HG03469 (cell line): ENCODE measurements around the gene NDUFS6.
A peak's percentile ranks its signal among the peaks of the same experiment; 100 is the strongest.
"Not testable (repeated sequence)": the region's sequence is repeated elsewhere in the genome, so short reads cannot be mapped to it uniquely, and the experiment has no call there.

ENCODE experiments used
- ATAC-seq: cut with Tn5 transposase; IDR thresholded peaks from one replicate; pipeline ENCODE4 v1.9.1; 2021; ENCODE audit warnings: mild to moderate bottlenecking, moderate library complexity, moderate number of reproducible peaks; ENCODE audit not compliant: unreplicated experiment

Gene NDUFS6

DNA sequence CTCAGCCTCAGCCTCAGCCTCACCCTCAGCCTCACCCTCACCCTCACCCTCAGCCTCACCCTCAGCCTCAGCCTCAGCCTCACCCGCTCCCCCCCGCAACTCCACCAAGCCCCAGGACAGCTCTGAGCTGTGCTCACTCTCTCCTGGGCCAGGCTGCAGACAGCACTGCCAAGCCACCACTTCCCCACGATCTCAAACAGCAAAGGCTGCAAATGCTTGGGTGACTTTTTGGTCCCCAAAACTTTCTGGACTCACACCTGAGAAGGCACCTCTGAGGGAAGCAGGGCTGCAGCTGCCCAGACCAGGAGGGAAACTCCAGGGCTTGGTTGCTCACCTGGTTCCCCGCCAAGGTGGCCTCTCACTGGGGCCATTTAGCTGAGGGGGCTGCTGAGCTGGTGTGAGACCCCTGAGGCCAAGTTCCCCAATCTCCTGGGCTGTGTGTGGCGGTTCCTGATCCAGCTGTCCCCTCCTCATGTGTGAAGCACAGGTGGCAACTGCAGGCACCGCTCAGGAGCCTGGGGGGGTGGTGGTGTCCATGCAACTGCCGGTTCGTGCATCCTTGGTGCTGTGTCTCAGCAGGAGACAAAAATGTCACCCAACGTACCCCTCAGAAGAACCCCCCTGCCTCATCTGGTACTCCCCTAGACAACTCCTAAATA lies 19.4 kb upstream of the NDUFS6 start:
- no peak for ATAC-seq

DNA sequence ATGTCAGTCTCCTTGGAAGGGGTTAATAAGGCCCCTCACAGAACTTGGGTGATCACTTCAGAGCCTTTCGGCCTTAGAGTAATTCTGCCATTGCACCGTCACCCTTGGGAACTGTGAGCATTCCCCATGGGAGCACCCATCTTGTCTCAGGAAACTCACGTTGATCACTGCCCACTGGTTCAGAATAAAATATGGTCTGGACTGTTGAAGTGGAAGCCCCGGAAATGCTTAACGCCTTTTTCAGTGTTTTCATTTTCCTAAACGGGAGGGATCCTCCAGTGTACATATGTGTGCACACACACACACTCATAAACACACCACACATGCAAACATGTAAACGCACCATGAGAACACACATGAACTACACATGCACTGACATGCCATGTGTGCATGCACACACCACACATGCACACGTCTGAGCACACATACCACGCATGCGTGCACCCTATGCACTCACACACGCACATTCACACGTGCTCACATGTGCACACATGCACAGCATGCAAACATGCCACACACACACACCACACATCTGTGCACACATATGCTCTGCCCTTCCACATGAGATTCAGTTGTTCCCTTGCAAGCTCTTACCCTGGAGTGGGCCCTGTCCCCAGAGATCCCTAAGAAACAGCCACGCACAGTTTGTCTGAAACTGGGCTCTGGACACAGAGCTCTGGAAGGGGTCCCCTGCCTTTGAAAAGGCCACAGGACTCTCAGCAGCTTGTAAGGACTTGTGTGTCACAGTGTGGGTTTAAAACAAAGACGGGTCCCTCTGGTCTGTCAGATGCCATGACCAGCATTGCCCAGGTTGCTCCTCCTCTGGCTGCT lies 18.6 kb upstream of the NDUFS6 start:
- ATAC-seq = peak; percentile 23

- ATAC-seq = peak; percentile 78
Observed at GRCh38 chr5:1783216-1783554, 18.0 kb upstream of the NDUFS6 start.

GRCh38 chr5:1784197-1785050 lies 16.8 kb upstream of the NDUFS6 start:
- ATAC-seq = no peak

GRCh38 chr5:1785062-1785461 lies 16.1 kb upstream of the NDUFS6 start:
- ATAC-seq = no peak

DNA sequence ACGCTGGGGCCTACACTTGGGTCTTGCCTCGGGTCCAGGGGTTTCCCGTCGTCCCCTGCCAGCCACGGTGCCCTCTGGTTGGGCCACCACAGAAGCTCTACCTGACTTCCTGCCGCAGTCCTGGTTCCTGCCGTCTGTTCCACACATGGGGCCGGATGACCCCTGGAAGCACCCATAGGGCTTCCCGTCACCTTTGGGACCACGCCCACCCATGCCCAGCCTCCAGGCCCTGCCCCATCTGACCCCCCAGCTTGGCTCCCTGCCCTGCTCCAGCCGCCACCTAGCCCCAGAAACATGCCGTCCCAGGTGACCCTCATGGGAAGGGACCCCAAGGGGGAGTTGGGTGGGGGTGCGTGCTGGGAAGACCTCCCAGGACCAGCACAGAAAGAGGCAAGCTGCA lies 15.2 kb upstream of the NDUFS6 start:
- no peak for ATAC-seq

DNA sequence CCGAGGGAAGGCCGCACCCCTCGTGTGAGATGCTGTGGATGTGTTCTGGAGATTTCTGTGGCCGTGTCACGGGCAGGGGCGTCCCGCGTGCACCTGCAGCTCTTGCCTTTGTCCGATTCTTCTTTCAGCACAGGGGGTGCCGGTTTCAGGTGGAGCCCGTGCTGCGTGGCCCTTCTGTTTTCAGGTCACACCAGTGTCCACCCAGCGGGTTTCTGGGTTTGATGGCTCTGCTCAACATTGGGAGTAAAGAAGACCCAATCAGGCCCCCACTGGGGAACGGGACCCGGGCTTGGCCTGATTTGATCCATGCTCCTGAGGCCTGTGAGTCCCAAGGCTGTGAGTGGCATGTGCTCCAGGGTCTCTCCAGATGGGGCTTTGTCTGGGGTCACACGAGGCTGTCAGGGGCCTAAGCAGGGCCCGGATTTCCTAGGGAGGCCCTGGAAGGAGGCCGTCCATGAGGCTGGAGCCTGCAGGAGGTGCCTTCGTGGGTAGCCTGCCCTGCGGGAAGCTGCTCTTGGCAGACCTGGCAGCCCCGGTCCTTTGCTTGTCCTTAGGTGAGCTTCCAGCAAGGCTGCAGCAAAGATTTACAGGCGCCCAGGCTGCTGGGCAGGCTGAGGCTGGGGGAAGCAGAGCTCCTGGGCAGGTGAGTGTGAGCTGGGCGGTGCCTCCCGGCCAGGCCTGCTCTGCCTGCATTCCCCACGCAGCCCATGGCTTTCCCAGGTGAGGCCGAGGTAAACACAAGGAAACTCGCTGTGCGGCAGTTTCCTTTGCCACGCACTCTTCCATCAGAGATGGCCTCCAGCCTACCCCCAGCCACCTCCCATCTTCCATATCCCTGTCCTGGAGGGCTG lies 14.4 kb upstream of the NDUFS6 start:
- ATAC-seq = no peak

GRCh38 chr5:1787472-1788047 lies 13.6 kb upstream of the NDUFS6 start:
- ATAC-seq = no peak

DNA sequence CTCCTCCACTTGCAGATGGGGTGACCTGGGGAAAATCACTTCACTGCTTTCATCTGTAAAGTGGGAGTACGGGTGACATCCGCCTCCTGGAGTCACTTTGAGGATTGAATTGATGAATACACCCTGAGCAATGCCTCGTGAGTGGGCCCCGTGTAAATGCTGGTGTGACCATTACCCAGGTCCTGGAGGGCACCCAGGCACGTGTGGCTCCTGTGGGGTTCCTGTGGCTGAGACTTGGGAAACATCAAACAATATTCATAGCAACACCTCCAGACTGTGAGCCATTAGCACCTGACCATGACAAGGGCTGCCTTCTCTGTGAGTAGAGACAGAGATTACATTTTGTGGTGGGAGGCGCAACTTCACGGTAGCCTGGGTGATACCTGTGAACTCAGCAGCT lies 13.0 kb upstream of the NDUFS6 start:
- no peak for ATAC-seq

DNA sequence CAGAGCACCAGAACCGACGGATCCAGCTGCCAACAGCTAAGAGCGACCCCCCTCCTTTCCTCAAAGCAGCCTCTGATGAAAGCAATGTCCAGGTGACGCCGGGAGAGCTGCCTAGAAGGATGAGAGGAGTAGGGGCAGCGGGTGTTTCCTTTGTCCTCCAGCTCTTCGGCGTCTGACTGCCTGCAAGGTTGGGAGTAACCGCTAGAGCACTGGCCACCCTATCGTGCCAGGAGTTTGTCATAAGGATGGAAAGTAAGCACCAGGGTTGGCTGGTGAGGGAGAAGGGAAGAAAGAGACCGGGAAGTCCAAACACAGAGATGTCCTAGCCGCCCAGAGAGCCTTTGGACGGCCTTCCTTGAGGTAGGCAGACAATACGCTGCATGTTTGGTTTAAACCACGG lies 12.4 kb upstream of the NDUFS6 start:
- no peak for ATAC-seq

DNA sequence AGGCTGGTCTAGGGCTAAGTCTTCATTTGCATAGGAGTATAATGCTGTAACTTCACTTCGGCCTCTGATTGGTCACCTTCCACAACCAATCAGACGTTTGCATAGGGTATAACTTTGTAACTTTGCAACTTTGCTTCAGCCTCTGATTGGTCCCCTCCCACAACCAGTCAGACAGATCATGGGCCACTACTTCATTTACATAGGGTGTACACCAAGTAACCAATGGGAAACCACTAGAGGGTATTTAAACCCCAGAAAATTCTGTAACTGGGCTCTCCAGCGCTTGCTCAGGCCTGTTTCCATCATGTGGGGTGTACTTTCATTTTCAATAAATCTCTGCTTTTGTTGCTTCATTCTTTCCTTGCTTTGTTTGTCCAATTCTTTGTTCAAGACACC lies 11.8 kb upstream of the NDUFS6 start:
- not testable (repeated sequence) for ATAC-seq

DNA sequence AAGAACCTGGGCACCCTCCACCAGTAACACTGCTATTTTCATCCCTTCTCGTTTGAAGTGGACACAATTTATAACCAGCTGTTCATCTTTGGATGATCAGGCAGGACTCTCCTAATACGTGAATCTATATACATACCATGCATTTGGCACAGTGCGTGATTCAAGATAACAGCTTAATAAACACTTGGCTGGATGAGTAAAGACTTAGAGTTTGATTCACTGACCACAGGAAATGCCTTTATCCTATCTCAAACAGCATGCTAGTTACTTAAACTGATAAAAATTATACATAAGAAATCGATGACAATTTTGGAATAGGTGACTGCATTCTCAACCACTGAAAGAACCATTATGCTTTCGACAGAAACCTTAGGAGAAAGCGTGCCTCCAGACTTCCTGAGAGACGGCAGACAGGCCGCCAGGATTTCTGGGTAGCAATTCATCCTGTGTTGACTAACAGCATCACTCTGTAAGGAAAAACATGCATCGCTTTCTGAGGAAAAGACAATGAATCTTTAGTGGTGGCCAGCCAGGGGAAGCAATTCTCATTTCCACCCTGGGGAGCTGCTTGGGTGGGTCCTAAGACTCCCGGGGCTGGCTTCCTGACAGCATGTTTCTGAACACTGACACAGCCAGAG lies 11.3 kb upstream of the NDUFS6 start:
- no peak for ATAC-seq

- ATAC-seq = no peak
Observed at GRCh38 chr5:1791176-1791575, 10.0 kb upstream of the NDUFS6 start.

DNA sequence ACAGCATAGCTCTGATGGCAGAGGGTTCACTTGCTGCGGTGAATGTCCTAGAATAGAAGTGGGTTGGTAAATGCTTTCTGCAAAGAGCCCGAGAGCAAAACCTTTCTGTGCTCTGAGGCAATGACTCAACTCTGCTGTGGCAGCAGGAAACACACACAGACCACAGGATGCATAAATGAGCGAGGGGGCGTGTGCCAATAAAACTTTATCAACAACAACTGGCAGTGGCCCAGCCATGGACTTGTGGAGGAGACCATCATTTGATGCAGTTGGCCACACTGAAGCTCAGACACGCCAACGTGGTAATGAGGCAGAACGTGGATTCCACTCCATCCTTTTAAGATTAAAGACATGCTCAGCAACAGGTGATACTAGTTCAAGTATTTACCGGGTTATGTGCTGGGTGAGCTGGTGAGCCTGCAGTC lies 8.4 kb upstream of the NDUFS6 start:
- ATAC-seq = peak; percentile 97

DNA sequence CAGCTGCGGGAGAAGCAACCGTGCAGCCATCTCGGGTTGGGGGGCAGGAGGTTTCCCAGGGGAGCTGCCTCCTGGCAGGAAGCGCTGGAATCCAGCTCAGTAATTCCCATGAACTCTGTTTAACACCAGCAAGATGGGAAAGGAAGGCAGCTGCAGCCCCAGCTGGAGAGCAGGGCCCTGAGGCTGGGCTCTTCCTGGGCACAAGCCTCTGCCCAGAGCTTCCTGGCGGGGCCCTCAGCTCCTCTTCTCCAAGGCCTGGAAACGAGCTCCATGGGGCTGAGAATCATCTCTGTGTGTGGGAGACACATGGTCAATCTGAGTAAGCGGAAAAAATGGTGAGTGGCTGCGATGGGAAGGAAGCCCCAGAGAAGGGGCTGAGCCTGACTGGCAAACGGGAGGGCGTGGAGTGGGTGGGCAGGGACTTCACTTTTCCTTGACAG lies 7.9 kb upstream of the NDUFS6 start:
- ATAC-seq = no peak

- ATAC-seq = no peak
Observed at GRCh38 chr5:1793966-1794900, 7.0 kb upstream of the NDUFS6 start.

DNA sequence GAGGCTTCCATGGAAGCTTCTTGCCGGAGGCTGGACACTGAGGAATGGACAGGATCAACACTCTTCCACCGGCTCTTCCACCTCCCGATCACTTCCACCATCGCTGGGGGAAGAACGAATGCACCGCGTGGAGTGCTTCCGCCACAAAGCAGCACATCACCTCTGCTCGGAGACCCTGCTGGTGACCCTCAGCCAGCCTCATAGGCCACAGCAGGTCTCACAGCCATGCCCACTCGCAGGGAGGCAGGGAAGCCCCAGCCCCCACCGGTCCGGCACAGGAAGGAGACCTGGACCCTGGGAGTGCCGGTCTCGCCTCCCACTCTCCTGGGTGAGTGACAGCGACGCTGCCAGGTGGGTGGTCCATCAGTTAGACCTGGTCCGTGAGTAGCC lies 6.3 kb upstream of the NDUFS6 start:
- no peak for ATAC-seq

GRCh38 chr5:1795506-1795905 lies 5.7 kb upstream of the NDUFS6 start:
- ATAC-seq = no peak

- ATAC-seq = no peak
Observed at GRCh38 chr5:1795931-1796330, 5.3 kb upstream of the NDUFS6 start.
